Measurements from ENCODE around the gene LRG1.

The LRG1 gene

GRCh38 chr19:4507804-4508203 lies 32.0 kb downstream of the LRG1 start:
- no peak for TF ChIP-seq CTCF (IDR thresholded peaks at IDR 0.05)
- TF ChIP-seq ZFX (IDR thresholded peaks at IDR 0.05; ENCODE audit: borderline replicate concordance), result no peak
- no peak overlapping the region for H3K27ac ChIP-seq

- no peak overlapping the region for H3K27ac ChIP-seq
- no peak for TF ChIP-seq CTCF (IDR thresholded peaks at IDR 0.05)
- TF ChIP-seq ZFX (IDR thresholded peaks at IDR 0.05; ENCODE audit: borderline replicate concordance), result no peak
Measured at GRCh38 chr19:4507150-4507452, 32.7 kb downstream of the LRG1 start.

GRCh38 chr19:4506449-4507149 lies 33.2 kb downstream of the LRG1 start:
- no peak overlapping the region for H3K27ac ChIP-seq
- TF ChIP-seq CTCF (IDR thresholded peaks at IDR 0.05), result no peak
- no peak for TF ChIP-seq ZFX (IDR thresholded peaks at IDR 0.05; ENCODE audit: borderline replicate concordance)

- TF ChIP-seq CTCF (IDR thresholded peaks at IDR 0.05) (no peak), ZFX (IDR thresholded peaks at IDR 0.05; ENCODE audit: borderline replicate concordance) (no peak)
- no peak overlapping the region for H3K27ac ChIP-seq
Measured at GRCh38 chr19:4505570-4506448, 34.0 kb downstream of the LRG1 start.

GRCh38 chr19:4504891-4505569 lies 34.8 kb downstream of the LRG1 start:
- H3K27ac ChIP-seq, result no peak overlapping the region
- TF ChIP-seq CTCF (IDR thresholded peaks at IDR 0.05) (no peak), ZFX (IDR thresholded peaks at IDR 0.05; ENCODE audit: borderline replicate concordance) (no peak)

GRCh38 chr19:4504297-4504701 lies 35.5 kb downstream of the LRG1 start:
- H3K27ac ChIP-seq, result no peak overlapping the region
- TF ChIP-seq ZFX (IDR thresholded peaks at IDR 0.05; ENCODE audit: borderline replicate concordance), result no peak
- no peak for TF ChIP-seq CTCF (IDR thresholded peaks at IDR 0.05)

GRCh38 chr19:4503825-4504170 lies 36.0 kb downstream of the LRG1 start:
- no peak for TF ChIP-seq ZFX (IDR thresholded peaks at IDR 0.05; ENCODE audit: borderline replicate concordance)
- TF ChIP-seq CTCF (IDR thresholded peaks at IDR 0.05), result no peak
- H3K27ac ChIP-seq, result no peak overlapping the region
